Calu3 (cell line): Measurements from ENCODE around the gene MLLT10. TPM values are rescaled to one million over a fixed set of nuclear protein-coding genes. Genes with fewer than 3 reads are reported as not detected.

Source experiments
- BruUV-seq: library from RNA; stranded (reverse); fragments of 400-500 nt; replicated peaks from 2 replicates; lab custom pipeline; 2021; lab: Mats Ljungman, UMichigan
- CTCF ChIA-PET: fragments of 300-600 bp; sonication (Branson Sonifier 250); formaldehyde crosslinking; loops from one replicate; lab custom pipeline; 2022; ENCODE audit warnings: antibody characterized with exemption; lab: Charles Lee
- DNase-seq: peaks from one replicate; pipeline ENCODE4 v3.0.0; 2022
- H3K27ac Mint-ChIP-seq: one replicate; pipeline ENCODE4 v1.8.0; 2022; ENCODE audit warnings: mixed read lengths; ENCODE audit not compliant: unreplicated experiment
- H3K27me3 Mint-ChIP-seq: one replicate; pipeline ENCODE4 v1.8.0; 2022; ENCODE audit warnings: mixed read lengths; ENCODE audit not compliant: unreplicated experiment
- H3K36me3 Mint-ChIP-seq: one replicate; pipeline ENCODE4 v1.8.0; 2022; ENCODE audit warnings: mild to moderate bottlenecking, moderate library complexity, mixed read lengths; ENCODE audit not compliant: insufficient read depth, unreplicated experiment
- H3K4me1 Mint-ChIP-seq: one replicate; pipeline ENCODE4 v1.8.0; 2022; ENCODE audit warnings: mild to moderate bottlenecking, low read depth, mixed read lengths; ENCODE audit not compliant: unreplicated experiment
- H3K4me3 Mint-ChIP-seq: one replicate; pipeline ENCODE4 v1.8.0; 2022; ENCODE audit warnings: mild to moderate bottlenecking, low read depth, moderate library complexity, mixed read lengths; ENCODE audit not compliant: unreplicated experiment
- H3K9me3 Mint-ChIP-seq: one replicate; pipeline ENCODE4 v1.8.0; 2022; ENCODE audit warnings: low read depth, mixed read lengths; ENCODE audit not compliant: unreplicated experiment
- CTCF ChIP-seq: fragments of 200-600 bp; IDR thresholded peaks from one replicate; pipeline ENCODE4 v1.8.0; 2022; ENCODE audit warnings: antibody characterized with exemption; ENCODE audit not compliant: unreplicated experiment
- intact Hi-C: fragments of 100-400 bp; cut with micrococcal nuclease; formaldehyde crosslinking; loops from one replicate; pipeline ENCODE4 v1.10.0; 2022; ENCODE audit not compliant: unreplicated experiment
- total RNA-seq: library from RNA; stranded (reverse); gene quantifications from 2 replicates; pipeline ENCODE4 v1.2.3, GENCODE V29; 2022

Gene MLLT10
- total RNA-seq, 1 experiment from 2014 or later = 34.7 TPM

- CTCF ChIA-PET = no interaction called here
- H3K36me3 Mint-ChIP-seq = peaks cover 14% of the 10 kb centered on the region
- intact Hi-C loops = loop anchor here (5.0 to 10.0 kb wide), 2 partner anchors 229 to 442 kb away; no protein-coding TSS in a partner anchor
These were observed 192.7 kb downstream of the MLLT10 start for GRCh38 chr10:21726601-21727225.

GRCh38 chr10:21727452-21728168 is 193.6 kb downstream of the MLLT10 start:
- Mint-ChIP-seq H3K9me3 (no peaks in the 10 kb centered on the region), H3K4me3 (no peak overlapping the region), H3K4me1 (peaks cover 27% of the 10 kb centered on the region), H3K27ac (no peak overlapping the region), H3K36me3 (peaks cover 14% of the 10 kb centered on the region), H3K27me3 (no peaks in the 10 kb centered on the region)
- no peak for DNase-seq
- no peak for TF ChIP-seq CTCF
- intact Hi-C loops = loop anchor here (5.0 to 10.0 kb wide), 2 partner anchors 230 to 443 kb away; no protein-coding TSS in a partner anchor
- CTCF ChIA-PET = no interaction called here
- BruUV-seq = no TSS peak

More at GRCh38 chr10:21726601-21727225, 192.7 kb downstream of the MLLT10 start:
- no peak overlapping the region for H3K4me3 Mint-ChIP-seq
- no TSS peak for BruUV-seq
- H3K27me3 Mint-ChIP-seq = no peaks in the 10 kb centered on the region
- DNase-seq = no peak
- no peaks in the 10 kb centered on the region for H3K9me3 Mint-ChIP-seq
- peaks cover 27% of the 10 kb centered on the region for H3K4me1 Mint-ChIP-seq
- no peak overlapping the region for H3K27ac Mint-ChIP-seq
- no peak for TF ChIP-seq CTCF

GRCh38 chr10:21728618-21729017 is 194.6 kb downstream of the MLLT10 start:
- Mint-ChIP-seq H3K4me1 (peaks cover 27% of the 10 kb centered on the region), H3K4me3 (no peak overlapping the region), H3K27ac (no peak overlapping the region), H3K27me3 (no peaks in the 10 kb centered on the region), H3K36me3 (peaks cover 14% of the 10 kb centered on the region), H3K9me3 (no peaks in the 10 kb centered on the region)
- CTCF ChIA-PET = interaction anchor here (0.5 kb wide), 1 partner anchor 336 kb away, joined by 5 read pairs; no protein-coding TSS in a partner anchor
- BruUV-seq = no TSS peak
- DNase-seq = no peak
- intact Hi-C loops = loop anchor here (5.0 to 10.0 kb wide), 2 partner anchors 231 to 444 kb away; no protein-coding TSS in a partner anchor
- TF ChIP-seq CTCF = no peak

GRCh38 chr10:21732067-21732772 is 198.2 kb downstream of the MLLT10 start:
- peak; percentile 44 for TF ChIP-seq CTCF
- peak; percentile 30 for DNase-seq
- Mint-ChIP-seq H3K27ac (no peak overlapping the region), H3K4me3 (no peak overlapping the region), H3K36me3 (peaks cover 20% of the 10 kb centered on the region), H3K4me1 (peaks cover 8% of the 10 kb centered on the region), H3K9me3 (no peaks in the 10 kb centered on the region), H3K27me3 (no peaks in the 10 kb centered on the region)
- intact Hi-C loops = no loop called here
- BruUV-seq = no TSS peak
- CTCF ChIA-PET = interaction anchor here (1.3 kb wide), 1 partner anchor 453 kb away, joined by 6 read pairs; no protein-coding TSS in a partner anchor
